ENCODE measurements around the gene KAT8. TPM values are rescaled to one million over a fixed set of nuclear protein-coding genes. Genes with fewer than 3 reads are reported as not detected.
A peak's percentile ranks its signal among the peaks of the same experiment; 100 is the strongest.

KAT8 gene
- total and polyA plus RNA-seq, 2 of the 13 experiments (the other 11 are each of a cell fraction or from before 2014, with no cell fraction given), result 79.0 to 84.2 TPM

DNA sequence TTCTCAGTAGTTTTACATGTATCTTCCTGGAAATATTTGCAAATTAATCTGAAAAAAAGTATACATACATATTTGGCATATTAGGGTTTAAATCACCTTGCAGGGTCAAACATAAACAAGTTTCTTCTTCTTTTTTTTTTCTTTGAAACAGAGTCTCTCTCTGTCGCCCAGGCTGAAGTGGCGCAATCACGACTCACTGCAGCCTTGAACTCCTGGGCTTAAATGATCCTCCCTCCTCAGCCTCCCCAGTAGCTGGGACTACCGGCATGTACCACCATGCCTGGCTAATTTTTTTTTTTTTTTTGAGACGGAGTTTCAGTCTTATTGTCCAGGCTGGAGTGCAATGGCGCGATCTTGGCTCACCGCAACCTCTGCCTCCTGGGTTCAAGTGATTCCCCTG lies 49.9 kb downstream of the KAT8 start (continued):
- no peak for TF ChIP-seq ZSCAN30 (CRISPR knock-in tag; IDR thresholded peaks at IDR 0.05)
- no peak for TF ChIP-seq ZSCAN9 (CRISPR knock-in tag; IDR thresholded peaks at IDR 0.05; ENCODE audit: borderline replicate concordance)
- TF ChIP-seq, protein P1, sequence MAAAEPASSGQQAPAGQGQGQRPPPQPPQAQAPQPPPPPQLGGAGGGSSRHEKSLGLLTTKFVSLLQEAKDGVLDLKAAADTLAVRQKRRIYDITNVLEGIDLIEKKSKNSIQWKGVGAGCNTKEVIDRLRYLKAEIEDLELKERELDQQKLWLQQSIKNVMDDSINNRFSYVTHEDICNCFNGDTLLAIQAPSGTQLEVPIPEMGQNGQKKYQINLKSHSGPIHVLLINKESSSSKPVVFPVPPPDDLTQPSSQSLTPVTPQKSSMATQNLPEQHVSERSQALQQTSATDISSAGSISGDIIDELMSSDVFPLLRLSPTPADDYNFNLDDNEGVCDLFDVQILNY (CRISPR knock-in tag; conservative IDR thresholded peaks at IDR 0.05), result no peak
- no peak for TF ChIP-seq ZFP62 (CRISPR knock-in tag; IDR thresholded peaks at IDR 0.05)
- TF ChIP-seq, protein P2, sequence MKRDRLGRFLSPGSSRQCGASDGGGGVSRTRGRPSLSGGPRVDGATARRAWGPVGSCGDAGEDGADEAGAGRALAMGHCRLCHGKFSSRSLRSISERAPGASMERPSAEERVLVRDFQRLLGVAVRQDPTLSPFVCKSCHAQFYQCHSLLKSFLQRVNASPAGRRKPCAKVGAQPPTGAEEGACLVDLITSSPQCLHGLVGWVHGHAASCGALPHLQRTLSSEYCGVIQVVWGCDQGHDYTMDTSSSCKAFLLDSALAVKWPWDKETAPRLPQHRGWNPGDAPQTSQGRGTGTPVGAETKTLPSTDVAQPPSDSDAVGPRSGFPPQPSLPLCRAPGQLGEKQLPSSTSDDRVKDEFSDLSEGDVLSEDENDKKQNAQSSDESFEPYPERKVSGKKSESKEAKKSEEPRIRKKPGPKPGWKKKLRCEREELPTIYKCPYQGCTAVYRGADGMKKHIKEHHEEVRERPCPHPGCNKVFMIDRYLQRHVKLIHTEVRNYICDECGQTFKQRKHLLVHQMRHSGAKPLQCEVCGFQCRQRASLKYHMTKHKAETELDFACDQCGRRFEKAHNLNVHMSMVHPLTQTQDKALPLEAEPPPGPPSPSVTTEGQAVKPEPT (CRISPR knock-in tag; IDR thresholded peaks at IDR 0.05; ENCODE audit: low read depth), result no peak
- TF ChIP-seq, protein P3, sequence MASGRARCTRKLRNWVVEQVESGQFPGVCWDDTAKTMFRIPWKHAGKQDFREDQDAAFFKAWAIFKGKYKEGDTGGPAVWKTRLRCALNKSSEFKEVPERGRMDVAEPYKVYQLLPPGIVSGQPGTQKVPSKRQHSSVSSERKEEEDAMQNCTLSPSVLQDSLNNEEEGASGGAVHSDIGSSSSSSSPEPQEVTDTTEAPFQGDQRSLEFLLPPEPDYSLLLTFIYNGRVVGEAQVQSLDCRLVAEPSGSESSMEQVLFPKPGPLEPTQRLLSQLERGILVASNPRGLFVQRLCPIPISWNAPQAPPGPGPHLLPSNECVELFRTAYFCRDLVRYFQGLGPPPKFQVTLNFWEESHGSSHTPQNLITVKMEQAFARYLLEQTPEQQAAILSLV (CRISPR knock-in tag; IDR thresholded peaks at IDR 0.05; ENCODE audit: borderline replicate concordance), result no peak

DNA sequence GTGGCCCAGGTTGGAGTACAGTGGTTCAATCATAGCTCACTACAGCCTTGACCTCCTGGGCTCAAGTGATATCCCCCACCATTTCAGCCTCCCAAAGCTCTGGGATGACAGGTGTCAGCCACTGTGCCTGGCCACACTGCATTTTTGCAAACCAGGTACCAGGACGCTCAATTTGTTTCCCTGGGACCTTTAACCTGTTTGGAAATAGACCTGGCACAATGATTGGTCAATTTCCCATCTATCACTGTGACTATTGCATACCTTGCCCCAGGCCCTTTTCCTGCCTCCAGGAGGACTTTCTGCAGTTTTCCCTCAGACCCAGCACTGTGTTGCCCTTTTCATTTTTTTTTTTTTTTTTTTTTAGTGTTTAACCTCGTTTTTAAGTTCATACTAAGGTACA lies 51.4 kb downstream of the KAT8 start:
- H3K4me3 ChIP-seq (replicated peaks in 1 of 3; ENCODE audit: insufficient read depth in 1 of 3, low read depth in 2 of 3, low read length in 3 of 3), result no peak overlapping the region
- H4K20me1 ChIP-seq (ENCODE audit: insufficient read depth, low read length), result no peaks in the 10 kb centered on the region
- no peaks in the 10 kb centered on the region for H3K36me3 ChIP-seq (replicated peaks in 1 of 2; ENCODE audit: control insufficient read depth in 1 of 2, insufficient read depth in 2 of 2, low read length in 2 of 2)
- H3K79me2 ChIP-seq (ENCODE audit: insufficient read depth, low read length), result no peaks in the 10 kb centered on the region
- WGBS (ENCODE audit: low lambda C conversion rate), result 0% methylated on average over 2 of the region's 2 CpGs
- FAIRE-seq (no peak), ATAC-seq (peak; percentile 78), DNase-seq (ENCODE audit: low spot score) (peak; percentile 58)
- H3K4me1 ChIP-seq (ENCODE audit: insufficient read depth, low read length), result peaks cover 48% of the 10 kb centered on the region
- no peaks in the 10 kb centered on the region for H3K9me3 ChIP-seq (ENCODE audit: low read length)
- peak overlapping the region; percentile 29; the same call in 1 of the 2 replicates for H3K4me2 ChIP-seq (ENCODE audit: low read depth, low read length)
- no peak overlapping the region for H2AFZ ChIP-seq (ENCODE audit: low read length)
- 0 out of 5 replicates have a peak, but pooled peaks cover 0 to 5% of the 10 kb centered on the region in 2 experiments for H3K27me3 ChIP-seq (ENCODE audit: control insufficient read depth in 1 of 2, insufficient read depth in 2 of 2, low read length in 2 of 2)
- peak overlapping the region; percentile 26 for H3K27ac ChIP-seq (ENCODE audit: extremely low read length, insufficient read depth, low read length)
- in situ Hi-C loops (cut with HindIII; ENCODE audit: extremely low pct_ligation_motif_present, low pct_unique_long_range_greater_than_20kb) (no loop called here), intact Hi-C loops (cut with micrococcal nuclease; ENCODE audit: unreplicated experiment) (no loop called here)
- BruUV-seq (replicated peaks), result no TSS peak
- H3K9ac ChIP-seq (ENCODE audit: insufficient read depth, low read depth, low read length), result no peak overlapping the region
- ChIA-PET POLR2A (interaction anchor here (1.9 kb wide), 1 partner anchor 11 kb away, joined by 10 read pairs; the partner anchor contains the start of gene FUS), CTCF (ENCODE audit: low intra/inter-chr PET ratio, low total read pairs) (no interaction called here)
- TF ChIP-seq NFYB (CRISPR knock-in tag; IDR thresholded peaks at IDR 0.05) (peak; percentile 40), REXO4 (CRISPR knock-in tag; IDR thresholded peaks at IDR 0.05; ENCODE audit: borderline replicate concordance) (no peak), CEBPB (IDR thresholded peaks at IDR 0.05; ENCODE audit: borderline replicate concordance, low read depth, low read length) (peak; percentile 71), ADNP (CRISPR knock-in tag; IDR thresholded peaks at IDR 0.05) (0 out of 2 replicates have a peak, but pooled peaks have one; percentile 9), ZNF441 (CRISPR knock-in tag; IDR thresholded peaks at IDR 0.05; ENCODE audit: borderline replicate concordance) (0 out of 2 replicates have a peak, but pooled peaks have one; percentile 22), HNF4A (CRISPR knock-in tag; IDR thresholded peaks at IDR 0.05) (peak; percentile 37; the same call in 1 of the 2 replicates), ZMYM3 (CRISPR knock-in tag; IDR thresholded peaks at IDR 0.05) (0 out of 2 replicates have a peak, but pooled peaks have one; percentile 57), NR2F6 (IDR thresholded peaks at IDR 0.05) (no peak), NR2F6 (CRISPR knock-in tag; IDR thresholded peaks at IDR 0.05) (peak; percentile 57; the same call in 1 of the 2 replicates), FOXA3 (CRISPR knock-in tag; IDR thresholded peaks at IDR 0.05) (no peak)
- TF ChIP-seq, protein P4, sequence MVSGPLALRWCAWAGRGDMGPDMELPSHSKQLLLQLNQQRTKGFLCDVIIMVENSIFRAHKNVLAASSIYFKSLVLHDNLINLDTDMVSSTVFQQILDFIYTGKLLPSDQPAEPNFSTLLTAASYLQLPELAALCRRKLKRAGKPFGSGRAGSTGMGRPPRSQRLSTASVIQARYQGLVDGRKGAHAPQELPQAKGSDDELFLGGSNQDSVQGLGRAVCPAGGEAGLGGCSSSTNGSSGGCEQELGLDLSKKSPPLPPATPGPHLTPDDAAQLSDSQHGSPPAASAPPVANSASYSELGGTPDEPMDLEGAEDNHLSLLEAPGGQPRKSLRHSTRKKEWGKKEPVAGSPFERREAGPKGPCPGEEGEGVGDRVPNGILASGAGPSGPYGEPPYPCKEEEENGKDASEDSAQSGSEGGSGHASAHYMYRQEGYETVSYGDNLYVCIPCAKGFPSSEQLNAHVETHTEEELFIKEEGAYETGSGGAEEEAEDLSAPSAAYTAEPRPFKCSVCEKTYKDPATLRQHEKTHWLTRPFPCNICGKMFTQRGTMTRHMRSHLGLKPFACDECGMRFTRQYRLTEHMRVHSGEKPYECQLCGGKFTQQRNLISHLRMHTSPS (CRISPR knock-in tag; IDR thresholded peaks at IDR 0.05; ENCODE audit: low read depth), result 0 out of 2 replicates have a peak, but pooled peaks have one; percentile 17
- TF ChIP-seq, protein P5, sequence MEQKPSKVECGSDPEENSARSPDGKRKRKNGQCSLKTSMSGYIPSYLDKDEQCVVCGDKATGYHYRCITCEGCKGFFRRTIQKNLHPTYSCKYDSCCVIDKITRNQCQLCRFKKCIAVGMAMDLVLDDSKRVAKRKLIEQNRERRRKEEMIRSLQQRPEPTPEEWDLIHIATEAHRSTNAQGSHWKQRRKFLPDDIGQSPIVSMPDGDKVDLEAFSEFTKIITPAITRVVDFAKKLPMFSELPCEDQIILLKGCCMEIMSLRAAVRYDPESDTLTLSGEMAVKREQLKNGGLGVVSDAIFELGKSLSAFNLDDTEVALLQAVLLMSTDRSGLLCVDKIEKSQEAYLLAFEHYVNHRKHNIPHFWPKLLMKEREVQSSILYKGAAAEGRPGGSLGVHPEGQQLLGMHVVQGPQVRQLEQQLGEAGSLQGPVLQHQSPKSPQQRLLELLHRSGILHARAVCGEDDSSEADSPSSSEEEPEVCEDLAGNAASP (CRISPR knock-in tag; IDR thresholded peaks at IDR 0.05; ENCODE audit: borderline replicate concordance), result no peak

Data from HepG2 (cell line).